Femur (tissue), 1 donor: ENCODE results near the gene SYPL1.
A peak's percentile ranks its signal among the peaks of the same experiment; 100 is the strongest.

Experiments used
- DNase-seq: peaks from one replicate; pipeline ENCODE4 v3.0.0-alpha.2; 2017

The SYPL1 gene

DNA sequence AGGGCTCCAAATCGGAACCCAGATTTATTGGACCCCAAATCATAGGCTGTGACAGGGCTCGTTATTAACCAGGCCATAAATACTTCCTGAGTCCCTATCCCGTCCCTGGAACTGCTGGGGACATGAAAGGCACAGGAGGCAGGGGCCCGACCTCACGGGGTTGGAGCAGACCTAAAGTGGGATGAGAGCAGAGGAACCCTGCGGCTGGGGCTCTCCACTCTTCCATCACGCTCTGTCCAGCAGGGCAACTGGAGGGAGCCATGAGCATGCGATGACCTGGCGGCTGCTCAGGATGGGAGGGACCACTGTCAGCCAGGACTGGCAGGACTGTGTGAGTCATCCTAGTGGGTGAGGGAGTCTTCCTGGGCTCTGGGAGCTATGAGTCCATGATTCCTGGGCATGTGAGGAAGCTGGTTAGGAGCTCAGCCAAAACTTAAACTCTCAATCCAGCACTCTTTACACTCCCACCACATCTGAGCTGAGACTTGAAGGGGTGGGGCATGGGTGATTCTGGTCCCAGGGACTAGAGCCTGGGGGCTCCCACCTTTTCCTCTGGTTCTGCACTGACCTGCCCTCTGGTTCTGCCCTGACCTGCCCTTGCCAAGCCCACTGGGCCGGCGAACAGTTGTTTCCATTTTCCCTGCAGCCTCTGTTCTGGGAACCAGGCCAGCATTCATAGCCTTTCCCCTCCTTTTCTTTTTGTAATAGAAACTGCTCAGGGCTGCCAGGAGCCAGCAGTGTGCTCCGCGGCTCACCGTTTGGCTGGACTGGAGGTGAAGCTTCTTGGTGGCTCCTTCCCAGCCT is 47.1 kb downstream of the SYPL1 start:
- peak; percentile 89 for DNase-seq

DNA sequence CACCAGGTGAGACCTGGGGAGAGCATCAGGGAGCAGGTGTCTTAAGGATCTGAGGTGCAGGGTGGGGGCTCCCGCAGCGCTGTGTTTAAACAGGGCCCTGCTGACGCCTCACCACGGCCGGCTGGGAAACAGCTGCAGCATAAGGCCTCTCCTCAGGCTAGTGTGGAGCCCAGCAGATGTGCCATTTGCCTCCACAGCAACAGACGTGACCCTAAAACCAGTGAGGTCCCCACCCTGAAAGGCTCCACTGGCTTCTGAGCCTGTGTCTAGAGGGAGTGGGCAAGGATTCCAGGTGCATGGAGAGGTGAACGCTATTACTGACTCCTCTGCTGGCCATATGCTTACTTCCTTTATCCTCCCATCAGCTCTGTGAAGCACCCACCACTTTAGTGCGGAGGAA is 47.8 kb downstream of the SYPL1 start:
- no peak for DNase-seq

DNA sequence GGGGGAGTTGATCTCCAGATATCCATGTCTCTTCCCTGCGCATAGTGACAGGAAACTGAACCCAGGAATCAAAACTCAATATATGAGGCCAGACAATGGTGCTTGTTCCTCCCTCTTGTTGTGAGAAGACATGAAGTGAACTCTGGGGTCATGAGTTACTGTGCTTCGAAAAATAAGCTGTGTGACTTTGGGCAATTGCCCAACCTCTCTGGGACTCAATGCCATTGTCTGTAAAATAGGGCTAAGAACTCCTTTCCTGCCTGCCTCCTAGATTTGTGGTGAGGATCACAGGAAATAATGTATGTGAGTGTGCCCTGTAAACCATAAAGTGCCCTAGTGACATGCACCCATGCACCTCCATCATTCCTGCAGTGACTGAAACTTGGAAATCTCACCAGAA is 48.4 kb downstream of the SYPL1 start:
- DNase-seq = no peak

DNA sequence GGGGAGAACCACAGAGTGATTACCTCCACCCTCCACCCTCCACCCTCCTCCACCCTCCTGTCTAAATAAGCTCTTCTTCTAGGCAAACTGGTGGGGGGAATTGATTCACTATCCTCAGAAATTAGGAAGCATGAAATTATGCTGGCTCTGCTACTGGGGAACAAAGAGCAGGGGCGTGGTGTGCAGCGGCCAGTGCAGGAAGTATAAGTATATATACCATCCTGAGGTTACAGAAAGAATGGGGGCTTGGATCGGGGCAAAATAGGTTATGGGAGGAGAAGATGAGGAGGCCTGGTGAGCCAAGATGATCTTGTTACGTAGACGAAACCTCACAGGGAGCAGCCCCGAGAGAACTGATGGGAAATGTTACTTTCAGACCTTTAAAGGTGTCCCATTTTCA is 49.1 kb downstream of the SYPL1 start:
- DNase-seq = no peak

DNA sequence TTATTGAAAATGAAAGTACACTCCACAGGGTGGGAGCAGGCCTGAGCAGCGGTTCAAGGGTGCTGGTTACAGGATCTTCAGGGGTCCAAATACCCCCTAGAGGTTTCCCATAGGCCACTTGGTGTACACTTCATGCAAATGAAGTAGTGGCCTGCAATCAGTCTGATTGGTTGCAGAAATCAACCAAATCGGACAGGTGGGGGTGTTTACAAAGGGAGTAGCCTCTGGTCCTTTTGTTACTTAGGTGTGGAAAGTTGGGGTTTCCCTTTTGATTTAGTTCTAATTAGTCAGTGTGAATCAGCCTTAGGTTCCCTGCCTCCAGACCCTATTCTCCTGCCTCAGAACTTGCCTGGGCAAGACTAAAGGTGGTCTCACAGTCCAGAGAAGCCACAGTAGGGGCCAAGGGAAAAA is 49.6 kb downstream of the SYPL1 start:
- DNase-seq = no peak

DNA sequence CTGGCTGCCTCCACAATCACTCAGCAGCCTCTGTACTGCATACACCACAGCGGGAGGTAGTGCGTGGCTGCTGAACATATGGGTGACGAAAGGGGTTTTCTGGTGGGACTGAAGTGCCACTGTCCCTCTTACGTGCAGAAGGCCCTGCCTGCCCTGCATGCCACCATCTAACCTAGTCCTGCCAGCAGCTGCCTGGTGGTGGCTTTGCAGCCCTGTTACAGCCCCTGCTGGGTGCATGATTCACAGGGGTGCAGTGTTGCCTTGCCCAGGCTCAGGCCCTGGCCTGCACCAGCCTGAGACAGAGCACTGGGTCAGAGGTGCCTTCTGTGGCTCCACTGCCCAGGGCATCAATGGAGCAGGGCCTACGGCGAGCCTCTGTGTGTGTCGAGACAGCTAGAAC is 50.1 kb downstream of the SYPL1 start:
- DNase-seq = no peak

DNA sequence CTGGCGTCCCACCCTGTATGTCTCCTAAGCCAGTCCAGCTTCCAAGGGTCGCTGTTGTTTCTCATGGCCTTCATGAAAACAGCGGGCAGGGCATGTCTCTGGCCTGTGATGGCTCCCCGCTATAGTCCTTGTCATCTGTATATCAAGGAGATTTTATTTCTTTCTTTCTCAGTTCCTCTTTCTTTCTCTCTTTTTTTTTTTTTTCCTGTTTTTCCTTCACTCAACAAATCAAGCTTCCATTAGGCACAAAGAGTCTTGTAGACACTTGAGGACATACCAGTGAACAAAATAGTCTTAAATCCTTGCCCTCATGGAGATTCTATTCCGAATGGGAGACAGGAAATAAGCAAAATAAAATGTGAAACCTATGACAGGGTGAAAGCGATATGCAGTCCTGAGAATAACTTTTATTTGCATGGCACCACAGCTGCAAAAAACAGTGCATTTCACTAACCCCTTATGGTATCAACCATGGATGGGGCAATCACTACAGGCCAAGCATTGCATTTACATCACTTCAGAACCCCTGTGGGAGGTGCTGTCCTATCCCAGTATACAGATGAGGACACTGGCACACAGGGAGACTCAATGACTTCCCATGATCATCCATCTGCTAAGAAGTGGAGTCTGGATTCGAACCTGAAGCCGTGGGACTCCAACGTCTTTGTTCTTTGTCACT is 50.7 kb downstream of the SYPL1 start:
- no peak for DNase-seq

DNA sequence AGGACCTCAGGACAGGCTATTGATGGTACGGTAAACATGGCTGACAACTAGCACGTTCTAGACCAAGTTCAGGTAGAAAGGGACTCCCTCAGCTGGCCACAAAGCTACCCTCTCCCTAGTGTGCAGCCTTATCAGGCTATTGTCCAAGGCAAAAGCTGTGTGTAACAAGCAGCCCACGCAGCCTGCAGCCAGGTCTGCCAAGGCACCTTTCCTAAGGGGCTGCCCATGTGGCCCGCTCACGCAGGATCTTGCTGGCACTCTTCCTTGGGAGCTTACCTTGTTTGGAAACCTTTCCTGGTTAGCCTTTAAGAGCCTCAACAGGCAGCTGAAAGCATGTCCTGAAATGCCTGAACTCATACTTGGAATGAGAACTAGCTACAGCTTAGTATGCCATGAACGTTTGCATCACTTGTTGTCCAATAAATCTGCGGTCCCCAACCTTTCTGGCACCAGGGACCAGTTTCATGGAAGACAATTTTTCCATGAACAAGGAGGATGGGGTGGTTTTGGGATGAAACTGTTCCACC is 51.7 kb downstream of the SYPL1 start:
- DNase-seq = no peak

DNA sequence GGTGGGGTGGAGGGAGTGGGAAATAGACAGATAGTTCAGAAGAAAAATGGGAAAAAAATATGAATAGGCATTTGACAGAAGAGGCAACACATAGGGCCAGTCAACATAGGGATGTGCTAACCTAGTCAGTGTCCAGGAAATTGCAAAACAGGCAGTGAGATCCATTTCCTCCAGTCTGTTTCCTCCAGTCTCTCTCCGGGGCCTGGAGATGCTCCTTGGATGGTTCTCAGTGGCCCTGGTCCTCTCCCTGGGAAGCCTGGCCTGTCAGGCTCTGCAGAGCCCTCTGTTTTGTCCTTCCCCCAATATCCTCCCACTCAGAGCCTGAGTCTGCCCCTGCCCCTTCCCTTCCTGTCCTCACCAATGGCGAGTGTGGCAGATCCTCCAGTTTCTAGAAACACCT is 52.6 kb downstream of the SYPL1 start:
- no peak for DNase-seq

DNA sequence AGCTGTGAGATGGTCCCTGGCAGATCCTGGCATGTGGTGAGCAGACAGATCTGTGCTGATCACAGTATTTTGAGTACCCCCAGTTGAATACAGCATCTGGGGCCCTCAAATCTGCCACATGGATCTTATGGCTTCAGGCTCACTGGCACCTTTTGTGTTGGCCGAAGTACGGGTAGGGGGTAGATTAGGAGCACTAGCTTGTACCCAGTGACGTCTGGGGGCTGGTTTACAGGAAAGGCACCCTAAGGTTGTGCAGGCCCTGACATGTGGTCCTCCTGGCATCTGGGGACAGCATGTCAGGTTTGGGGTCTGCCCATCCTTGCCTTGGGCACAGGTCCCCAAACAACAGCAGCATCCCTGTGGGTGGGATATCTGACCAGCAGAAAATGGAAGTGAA is 53.2 kb downstream of the SYPL1 start:
- no peak for DNase-seq

DNA sequence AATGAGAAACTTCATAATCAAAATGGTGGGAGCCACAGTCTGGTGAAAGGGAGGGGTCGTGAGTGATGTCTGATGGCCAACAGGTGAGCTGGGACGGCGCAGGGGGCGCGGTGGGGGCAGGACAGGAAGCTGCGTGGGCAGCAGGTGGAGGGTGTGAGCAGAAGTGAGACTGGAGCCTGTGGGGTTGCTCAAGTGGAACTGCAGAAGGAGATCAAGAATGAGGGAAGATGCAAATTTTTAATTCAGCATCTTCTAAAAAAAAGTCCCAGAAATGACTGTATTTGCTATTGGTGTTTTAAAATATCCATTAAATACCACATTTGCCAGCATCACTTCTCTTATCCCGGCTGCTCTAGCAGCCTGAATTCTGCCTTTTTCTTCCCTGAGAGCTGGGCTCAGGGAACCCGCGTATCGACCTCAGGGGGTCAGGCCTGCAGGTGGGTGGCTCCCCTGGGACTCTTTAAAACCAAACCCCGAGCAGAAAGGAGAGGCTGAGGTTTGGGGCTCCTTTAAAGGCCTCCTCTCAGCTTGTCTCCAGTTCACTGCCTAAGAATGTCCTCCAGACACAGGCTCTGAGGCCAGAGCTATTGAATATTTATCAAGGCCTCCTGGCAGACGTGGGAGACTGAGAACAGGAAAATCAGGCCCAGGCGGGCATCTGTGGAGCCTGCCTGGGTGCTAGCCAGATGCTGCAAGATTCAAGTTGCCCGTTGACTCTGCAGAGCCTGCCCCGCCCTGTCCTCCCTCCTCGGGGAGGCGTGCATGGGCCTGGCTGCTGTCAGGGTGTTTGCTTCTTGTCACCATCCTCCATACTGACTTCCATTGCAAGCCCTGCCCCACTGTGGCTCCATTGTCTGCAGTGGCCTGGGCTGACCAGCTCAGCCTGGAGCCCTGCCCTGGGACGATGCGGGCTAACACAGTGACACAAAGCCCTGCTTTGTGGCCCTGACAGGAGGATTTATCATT is 53.9 kb downstream of the SYPL1 start:
- DNase-seq = no peak

DNA sequence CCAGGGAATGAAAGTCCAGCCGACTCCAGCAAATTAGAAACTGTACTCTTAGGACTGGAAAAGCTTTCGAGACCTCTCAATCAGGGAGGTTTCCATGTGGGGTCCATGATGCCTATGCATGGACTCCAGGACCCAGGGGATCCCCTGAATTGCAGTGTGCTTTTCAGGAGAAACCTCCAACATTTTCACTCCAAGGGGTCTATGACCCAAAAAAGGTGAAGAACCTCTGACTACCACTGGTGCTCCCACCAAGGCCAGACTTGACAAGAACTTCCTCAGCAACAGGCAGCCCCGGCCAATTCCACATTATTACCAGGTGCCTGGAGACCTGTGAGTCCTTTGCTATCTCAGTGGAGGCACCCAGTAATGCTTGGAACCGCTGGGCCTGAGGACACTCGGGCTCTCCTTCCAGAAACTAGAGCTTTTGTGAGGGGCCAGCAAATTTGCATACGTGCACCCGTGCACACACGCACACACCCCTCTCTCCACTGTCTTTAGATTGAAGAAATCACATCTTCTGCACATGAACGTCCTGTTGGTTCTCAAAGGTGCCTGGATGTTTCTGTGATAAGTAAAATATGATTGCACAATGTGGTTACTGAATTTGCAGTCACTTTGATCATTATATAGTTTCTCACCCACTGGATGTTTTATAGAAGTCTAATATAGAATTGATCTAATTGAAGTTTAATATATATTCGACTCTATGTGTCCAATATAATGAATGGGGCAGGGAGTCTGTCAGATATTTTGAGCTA is 54.7 kb downstream of the SYPL1 start:
- no peak for DNase-seq

DNA sequence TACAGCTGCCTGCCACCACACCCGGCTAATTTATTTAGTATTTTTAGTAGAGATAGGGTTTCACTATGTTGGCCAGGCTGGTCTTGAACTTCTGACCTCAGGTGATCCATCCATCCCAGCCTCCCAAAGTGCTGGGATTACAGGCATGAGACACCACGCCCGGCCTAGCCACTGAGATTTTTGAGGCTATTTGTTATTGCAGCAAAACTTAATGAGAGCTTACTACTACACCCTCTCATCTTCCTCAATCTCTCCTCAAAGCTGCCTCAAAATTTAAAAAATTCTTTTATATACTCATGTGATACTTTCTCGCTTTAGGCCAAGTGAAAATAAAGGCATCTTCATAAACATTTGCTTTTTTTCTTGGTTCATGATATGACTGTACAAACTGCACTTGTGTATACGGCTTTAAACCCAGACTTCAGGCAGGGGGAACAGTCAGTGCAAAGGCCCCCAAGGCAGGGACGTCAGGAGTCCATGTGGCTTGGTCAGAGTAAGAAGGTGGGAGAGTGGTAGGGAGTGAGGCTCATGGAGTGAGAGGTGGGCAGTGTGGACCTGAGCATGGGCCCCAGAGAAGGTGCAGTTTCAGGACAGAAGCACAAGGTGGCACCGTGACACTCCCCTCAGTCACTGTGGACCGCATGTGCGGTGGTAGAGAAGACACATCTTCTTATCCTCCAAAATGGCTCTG is 55.5 kb downstream of the SYPL1 start:
- peak; percentile 78 for DNase-seq

DNA sequence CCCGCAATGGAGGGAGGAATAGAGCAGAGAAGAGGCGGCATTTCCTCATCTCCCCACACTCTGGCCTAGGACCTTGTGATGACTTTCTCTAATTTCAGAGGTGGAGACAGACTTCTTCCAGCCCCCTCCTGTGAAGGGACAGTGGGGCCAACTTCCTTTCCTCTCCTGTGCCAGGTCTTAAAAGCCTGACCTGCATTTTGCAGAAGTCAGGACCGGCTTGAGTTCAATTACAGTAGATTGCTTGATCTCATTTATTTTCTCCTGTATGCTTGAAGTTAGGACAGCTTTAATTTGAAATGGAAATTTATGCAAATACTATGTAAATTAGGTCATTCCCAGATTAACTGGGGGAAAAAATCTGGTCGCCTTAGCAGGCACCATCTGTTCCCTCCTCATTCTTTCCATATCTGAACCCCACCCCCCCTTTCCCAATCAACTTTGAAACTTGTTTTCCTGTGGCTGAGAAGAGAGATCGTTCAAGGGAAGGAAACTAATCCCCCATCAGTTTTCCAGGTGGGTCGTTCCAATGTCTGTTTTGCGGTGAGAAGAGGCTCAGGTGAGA is 57.1 kb downstream of the SYPL1 start:
- no peak for DNase-seq

DNA sequence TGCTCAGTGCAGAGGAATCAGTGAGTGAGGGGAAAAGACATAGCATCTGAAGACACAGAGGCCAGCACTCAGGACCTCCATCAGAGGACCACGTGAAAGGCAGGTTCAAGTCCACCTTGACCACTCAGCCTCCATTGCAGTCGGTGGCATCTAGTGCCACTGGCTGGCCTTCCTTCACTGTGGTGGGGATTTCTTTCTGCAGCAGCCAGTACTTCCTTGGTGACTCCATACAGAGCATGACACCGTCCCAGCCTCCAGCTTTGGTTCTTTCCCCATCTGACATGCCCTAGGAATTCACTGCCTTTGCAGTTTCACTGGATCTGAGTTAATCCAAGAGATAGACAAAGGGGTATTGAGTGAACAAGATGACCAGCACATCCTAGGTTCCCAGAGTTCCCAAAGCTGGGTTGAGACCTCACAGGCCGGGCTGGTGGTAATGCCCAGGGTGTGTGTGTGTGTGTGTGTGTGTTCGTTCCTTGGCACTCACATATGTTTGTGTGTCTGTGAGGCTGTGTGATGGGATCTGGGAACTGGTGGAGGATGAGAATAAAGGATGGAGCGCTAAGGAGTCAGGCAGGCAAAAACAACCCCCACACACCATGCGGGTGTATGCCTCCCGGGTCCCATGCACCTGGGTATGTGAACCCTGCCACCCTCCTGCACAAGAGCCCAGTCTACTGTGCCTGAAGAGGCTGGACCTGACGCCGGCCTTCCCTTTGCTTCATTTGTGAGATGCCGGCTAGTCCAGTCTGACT is 57.8 kb downstream of the SYPL1 start:
- DNase-seq = peak; percentile 5

DNA sequence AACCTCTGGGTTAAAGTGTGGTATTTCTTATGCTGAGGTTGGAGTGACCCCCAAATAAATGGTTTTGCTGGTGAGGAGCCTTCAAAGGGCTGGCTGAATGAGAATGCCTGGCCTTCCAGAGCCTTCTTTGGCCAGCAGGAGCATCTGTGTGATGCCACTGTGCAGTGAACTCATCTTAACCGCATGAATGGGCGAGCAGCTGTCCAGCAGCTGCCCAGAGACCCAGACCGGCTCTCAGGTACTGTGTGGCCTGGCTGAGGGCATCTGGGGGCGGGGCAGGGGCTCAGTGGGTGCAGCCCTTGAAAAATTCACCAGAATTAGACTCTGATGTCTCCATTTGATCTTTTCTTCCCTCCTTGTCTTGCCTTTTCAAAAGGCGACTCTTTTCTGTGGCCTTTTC is 59.0 kb downstream of the SYPL1 start:
- peak; percentile 15 for DNase-seq

DNA sequence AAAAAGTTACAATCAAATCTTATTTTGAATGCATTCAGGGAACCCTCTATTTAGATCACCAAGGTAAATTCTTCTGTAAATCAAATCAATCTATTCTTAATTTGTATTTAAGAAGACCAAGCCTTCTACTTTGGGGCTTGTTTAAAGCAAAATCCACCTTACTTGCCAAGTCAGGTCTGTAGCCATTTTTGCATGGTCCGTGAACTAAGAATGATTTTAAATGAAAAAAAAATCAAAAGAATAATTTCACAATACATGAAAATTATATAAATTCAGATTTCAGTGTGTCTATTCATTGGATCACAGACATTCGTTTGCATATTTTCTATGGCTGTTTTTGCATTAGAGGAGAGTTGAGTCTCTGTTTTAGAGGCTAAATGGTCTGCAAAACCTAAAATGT is 59.4 kb downstream of the SYPL1 start:
- DNase-seq = no peak

DNA sequence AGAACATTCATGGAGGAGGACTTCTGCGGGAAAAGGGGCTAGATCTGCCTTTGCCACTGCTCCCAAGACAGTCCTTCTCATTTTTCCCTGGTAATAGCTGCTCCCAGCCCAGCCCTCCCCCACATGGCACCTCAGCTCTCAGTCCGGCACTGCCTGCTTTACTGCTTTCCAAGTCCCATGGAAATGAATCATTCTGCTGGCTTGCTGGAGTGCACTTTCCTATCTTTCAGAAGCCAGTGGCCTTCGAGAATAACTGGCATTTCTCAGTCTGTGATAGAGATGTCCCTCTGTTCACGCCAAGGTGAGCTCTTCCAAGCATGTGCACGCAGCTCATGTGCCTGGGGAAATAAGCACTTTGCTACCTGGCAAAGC is 61.4 kb downstream of the SYPL1 start:
- DNase-seq = no peak

DNA sequence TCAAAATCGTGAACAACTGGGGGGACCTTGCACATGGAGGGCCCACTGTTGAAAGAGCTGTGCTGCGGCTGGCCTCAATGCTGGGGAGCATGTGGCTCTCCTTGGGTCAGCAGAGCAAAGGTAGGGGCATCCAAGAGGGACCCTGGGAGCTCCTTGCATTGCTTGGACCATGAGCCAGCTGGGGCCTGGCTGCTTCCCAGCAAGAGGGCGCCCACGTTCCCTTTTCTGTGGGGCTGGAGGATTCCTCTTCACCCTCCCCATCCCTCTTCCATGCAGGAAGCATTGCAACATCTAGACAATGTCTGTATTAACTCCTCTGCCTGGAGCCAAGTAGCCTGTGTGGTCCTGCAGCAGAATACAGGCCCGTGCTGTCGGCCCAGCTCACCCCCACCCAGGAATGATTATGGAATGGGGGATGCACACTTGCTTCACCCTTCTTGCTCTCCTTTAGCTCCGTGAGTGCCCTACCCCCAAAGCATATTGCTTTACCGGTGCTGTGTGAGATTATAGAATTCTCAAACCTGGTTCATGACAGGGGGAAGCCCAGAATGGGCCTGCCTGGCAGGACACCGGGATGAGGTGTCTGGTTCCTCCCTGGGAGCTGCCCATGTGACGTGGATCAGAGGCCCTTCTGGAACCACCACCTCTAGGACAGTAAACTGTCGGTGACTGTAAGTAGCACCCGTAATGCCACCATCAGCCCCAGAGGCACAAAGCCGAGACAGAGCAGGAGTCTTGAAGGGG is 61.9 kb downstream of the SYPL1 start:
- no peak for DNase-seq
